GM18526 (cell line): ENCODE results near the gene CLSTN3.
A peak's percentile ranks its signal among the peaks of the same experiment; 100 is the strongest.

Experiments used
- POLR2A ChIP-seq: IDR thresholded peaks from 3 replicates; pipeline ENCODE4 v1.6.1; 2011; ENCODE audit not compliant: insufficient read length; ENCODE audit errors: extremely low read depth

CLSTN3 gene

DNA sequence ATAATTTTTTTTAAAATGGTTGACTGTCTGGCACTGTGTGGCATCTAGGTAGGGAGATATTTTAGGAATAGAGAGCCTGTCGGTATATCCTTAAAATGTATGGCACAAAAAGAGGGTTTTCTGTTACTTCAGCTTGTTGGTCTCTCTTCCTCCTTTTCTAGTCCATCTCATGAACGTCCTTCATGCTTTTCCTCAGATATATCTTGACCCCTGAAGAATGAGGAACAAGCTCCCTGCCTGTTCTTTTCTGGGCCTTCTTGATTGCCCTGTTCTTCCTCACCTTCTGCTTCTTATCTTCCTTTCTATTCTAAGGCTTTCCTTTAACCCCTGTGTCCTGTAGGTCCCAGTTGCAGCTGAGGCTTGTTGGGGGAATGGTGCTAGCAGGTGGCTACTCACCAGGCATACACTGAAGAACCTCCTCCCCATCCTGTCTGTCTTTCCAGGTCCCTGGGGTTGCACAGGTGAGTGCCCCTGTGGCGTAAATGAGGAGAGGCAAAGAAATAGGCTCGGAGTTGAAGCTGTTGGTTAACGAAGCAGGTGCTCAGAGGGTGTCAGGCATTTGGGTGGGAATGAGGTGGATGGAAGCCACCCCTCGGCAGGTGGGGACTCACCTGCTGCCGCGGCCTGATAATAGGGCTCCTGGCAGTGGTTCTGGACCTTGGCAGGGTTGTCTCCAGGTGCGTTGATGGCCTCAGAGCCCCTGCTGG is 30.7 kb upstream of the CLSTN3 start:
- no peak for TF ChIP-seq POLR2A

- no peak for TF ChIP-seq POLR2A
Observed at GRCh38 chr12:7100239-7100638, 29.9 kb upstream of the CLSTN3 start.

GRCh38 chr12:7101047-7101693 is 29.0 kb upstream of the CLSTN3 start:
- no peak for TF ChIP-seq POLR2A

GRCh38 chr12:7101694-7102131 is 28.5 kb upstream of the CLSTN3 start:
- no peak for TF ChIP-seq POLR2A

- no peak for TF ChIP-seq POLR2A
Observed at GRCh38 chr12:7102582-7102981, 27.6 kb upstream of the CLSTN3 start.

DNA sequence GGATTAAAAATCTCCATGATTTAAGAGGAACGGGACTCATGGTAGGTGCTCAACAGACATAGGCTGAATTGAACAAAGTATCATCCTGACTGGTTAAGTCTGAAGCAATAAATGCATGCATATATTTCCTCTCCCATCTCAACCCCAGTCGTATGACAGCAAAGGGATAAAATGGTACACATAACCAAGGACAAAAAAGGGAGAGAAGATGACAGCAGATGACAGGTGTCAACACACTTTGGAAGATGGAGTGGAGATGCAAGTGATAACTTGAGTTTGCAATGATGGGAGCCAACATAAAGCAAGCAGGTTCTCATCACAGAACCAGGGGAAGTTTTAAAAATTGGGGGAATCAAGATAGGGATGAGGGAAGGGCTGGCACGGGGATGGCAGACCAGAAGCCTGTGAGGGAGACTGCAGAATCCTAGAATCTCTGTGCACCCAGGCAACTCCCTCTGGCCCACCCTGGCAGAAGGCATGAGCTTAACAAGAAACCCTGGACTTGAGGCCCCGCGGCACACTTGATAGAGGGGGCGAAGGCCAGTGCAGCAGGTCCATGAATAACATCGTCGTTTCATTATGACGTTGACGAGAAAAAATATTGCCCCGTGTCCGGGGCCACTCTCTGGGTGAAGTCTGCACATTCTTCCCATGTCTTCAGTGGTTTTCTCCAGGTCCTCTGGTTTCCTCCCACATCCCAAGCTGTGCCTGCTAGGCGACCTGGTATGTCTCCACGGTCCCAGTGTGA is 26.2 kb upstream of the CLSTN3 start:
- TF ChIP-seq POLR2A: no peak

GRCh38 chr12:7106082-7106481 is 24.1 kb upstream of the CLSTN3 start:
- no peak for TF ChIP-seq POLR2A

DNA sequence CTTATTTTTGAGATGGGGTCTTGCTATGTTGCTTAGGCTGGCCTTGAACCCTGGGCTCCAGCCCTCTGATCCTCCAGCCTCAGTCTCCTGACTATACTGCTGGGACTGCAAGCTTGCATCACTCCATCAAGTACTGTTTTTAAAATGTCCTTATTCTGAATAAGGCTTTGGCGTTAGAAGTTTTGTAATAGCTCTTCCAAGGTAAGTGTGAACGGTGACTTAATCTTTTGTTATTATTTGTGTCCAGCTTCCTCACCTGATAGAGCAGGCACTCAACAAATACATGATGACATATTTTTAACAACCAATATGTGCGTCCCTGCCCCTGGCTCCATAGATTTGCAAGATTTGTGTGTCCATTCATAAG is 22.6 kb upstream of the CLSTN3 start:
- TF ChIP-seq POLR2A: no peak

DNA sequence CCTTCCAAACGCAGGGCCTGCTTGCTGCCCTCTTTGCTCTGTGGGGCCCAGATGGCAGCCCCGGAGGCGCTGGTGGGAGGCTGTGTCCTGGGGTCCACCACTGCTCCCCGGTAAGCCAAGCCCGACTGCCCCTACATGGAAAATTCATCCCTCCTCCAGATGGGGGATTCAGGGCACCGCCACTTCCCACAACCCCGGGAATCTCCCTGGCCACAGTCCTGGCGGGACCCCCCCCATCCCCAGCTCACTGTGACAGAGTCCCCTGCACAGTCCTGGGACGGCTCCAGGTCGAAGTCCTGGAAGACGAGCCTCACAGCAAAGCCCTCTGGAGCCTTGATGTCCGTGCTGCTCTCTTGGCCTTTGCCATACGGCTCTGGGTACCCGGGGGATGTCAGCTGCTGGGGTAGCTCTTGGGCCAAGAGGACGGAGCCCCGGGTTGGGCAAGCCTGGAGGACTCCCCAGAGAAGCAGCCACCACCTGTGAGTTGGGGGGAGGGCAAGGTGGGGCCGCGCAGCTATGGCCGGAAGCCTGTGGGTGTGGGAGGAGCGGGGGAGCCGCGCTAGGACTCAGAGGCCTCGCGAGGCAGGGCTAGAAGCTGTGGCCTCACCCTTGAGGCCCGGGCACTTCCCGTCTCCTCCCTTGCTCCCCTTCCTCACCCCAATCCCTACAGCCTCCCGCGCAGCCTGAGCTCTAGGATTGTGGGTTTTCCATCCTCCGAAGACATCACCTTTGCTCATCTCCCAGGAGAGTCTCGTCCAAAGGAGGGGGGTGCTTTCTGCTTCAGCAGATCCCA is 22.0 kb upstream of the CLSTN3 start:
- peak; percentile 96 for TF ChIP-seq POLR2A

DNA sequence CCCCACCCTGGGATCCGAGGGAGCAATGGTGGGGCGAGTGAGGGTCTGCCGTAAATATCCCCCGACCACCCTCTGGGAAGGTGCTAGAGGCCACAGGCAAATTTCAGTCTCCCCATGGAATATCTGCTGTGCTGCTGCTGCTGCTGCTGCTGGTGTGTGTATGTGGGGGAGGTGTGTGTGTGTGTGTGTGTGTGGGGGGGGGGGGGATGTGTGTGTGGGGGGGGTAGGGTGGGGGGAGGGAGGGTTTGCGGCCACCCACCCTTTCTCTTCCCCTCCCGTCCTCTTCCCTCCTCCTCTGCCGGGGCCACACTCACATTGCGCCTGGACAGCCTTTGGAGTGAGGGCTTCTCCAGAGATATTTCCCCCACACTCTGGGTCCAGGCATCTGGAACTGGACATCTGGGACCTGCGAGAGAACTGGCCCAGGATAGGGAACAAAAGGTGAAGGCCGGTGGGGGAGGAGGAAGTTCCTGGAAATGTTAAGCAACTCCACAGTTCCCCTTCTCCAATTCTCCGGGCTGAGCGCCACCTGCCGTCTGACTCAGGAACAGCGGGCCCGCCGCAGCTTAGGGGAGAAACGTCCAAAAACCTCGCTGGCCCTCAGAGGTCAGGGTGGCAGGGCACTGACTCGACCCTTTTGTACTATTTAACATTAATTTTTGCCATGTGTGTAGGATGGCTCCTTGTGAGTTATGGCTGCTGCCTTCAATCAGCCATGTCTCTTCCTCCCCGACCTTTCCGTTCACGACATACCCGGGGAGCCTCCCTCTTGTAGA is 21.2 kb upstream of the CLSTN3 start, which contains the start of gene C1RL:
Gene C1RL (minus strand): TSS at position 419 of the 776 bp plus-strand sequence. CDS start 34 bp downstream, at position 385.
- no peak for TF ChIP-seq POLR2A

DNA sequence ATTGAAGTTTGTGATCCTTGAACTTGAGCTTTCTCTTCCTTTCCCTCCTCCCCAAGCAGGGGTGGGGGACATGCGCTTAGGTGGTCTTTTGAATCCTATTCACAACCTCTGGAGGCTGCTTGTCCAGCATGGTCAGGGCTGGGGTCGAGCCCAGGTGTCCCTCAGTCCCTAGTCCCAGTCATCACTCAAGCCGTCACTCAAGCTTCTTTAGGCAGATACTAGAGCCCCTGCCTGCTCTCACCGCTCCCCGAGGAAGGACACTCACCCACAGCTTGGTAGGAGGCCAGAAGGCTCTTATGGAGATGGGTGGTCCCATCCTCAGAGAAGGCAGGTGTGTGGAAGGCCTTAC is 20.6 kb upstream of the CLSTN3 start:
- TF ChIP-seq POLR2A: no peak

DNA sequence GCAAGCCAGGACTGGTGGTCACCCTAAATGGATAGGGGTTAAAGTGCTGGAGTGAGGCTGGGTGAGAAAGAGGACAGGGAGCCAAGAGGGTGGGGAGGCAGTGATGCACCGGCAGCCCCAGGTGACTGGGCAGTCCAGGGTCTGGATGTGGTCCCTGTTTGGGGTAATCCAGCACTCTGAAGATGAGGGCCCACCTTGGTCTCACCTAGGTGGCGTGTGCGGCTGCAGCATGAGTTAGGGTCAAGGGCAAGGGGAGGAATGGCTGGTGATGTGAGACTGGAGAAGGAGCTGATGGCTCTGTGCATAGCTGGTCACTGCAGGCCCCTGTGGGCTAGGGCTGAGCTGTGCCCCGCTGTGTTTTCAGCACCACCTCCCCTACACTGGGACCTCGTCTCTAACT is 19.5 kb upstream of the CLSTN3 start:
- no peak for TF ChIP-seq POLR2A

DNA sequence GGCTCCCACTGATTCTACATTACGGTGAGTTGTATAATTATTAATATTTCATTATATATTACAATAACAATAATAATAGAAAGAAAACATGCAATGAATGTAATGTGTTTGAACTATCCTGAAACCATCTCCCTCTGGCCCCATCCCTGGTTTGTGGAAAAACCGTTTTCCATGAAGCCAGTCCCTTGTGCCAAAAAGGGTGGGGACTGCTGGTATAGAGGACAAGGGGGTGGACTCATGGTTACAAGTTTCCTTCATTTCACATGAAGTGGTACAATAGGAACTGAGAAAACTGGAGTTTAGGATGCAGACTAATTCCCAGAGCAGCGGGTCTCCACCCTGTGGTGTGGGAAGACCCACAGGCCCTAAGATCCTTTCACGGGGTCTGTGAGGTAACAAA is 18.1 kb upstream of the CLSTN3 start:
- no peak for TF ChIP-seq POLR2A

GRCh38 chr12:7113389-7113871 is 16.7 kb upstream of the CLSTN3 start:
- TF ChIP-seq POLR2A: no peak
